Measurements from ENCODE around the gene ZNF454. TPM values are rescaled to one million over a fixed set of nuclear protein-coding genes. Genes with fewer than 3 reads are reported as not detected.

Gene ZNF454
- total RNA-seq, 6 donors from 2014 or later: 0.83 to 7.3 (median 2.1) TPM

DNA sequence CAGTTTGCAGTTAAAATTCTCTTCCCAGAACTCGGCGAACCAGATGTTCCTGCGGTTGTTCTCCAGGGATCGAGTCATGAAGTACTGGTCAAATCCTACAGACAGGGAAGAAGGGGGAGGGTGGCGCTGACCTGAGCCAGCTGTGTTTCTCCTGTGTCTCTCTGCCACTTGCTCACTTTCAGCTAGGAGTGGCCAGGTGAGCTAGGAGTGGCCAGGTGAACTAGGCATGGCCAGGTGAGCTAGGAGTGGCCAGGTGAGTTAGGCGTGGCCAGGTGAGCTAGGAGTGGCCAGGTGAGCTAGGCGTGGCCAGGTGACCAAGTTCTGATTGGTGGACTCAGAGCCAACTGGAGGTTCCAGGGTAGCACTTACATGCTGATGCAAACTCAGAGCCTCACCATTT lies 48.3 kb downstream of the ZNF454 start:
- Histone ChIP-seq H3K27me3 (peaks cover 0 to 1% (median 0%) of the 10 kb centered on the region in 4 donors), H3K4me3 (no peak overlapping the region), H3K4me1 (peaks cover 0 to 5% (median 0%) of the 10 kb centered on the region in 4 donors), H3K9me3 (peaks cover 12 to 58% (median 44%) of the 10 kb centered on the region in 4 donors), H3K36me3 (no peaks in the 10 kb centered on the region), H3K27ac (no peak overlapping the region)
- ATAC-seq (ENCODE audit: low FRiP score in 2 of 2) (no peak), DNase-seq (no peak)
- WGBS, 2 donors: 93 to 94% methylated on average over 6 to 7 of the region's 7 CpGs
- TF ChIP-seq POLR2A (IDR thresholded peaks at IDR 0.05): no peak
- no peak for TF ChIP-seq EP300 (IDR thresholded peaks at IDR 0.05)
- TF ChIP-seq, protein P1, sequence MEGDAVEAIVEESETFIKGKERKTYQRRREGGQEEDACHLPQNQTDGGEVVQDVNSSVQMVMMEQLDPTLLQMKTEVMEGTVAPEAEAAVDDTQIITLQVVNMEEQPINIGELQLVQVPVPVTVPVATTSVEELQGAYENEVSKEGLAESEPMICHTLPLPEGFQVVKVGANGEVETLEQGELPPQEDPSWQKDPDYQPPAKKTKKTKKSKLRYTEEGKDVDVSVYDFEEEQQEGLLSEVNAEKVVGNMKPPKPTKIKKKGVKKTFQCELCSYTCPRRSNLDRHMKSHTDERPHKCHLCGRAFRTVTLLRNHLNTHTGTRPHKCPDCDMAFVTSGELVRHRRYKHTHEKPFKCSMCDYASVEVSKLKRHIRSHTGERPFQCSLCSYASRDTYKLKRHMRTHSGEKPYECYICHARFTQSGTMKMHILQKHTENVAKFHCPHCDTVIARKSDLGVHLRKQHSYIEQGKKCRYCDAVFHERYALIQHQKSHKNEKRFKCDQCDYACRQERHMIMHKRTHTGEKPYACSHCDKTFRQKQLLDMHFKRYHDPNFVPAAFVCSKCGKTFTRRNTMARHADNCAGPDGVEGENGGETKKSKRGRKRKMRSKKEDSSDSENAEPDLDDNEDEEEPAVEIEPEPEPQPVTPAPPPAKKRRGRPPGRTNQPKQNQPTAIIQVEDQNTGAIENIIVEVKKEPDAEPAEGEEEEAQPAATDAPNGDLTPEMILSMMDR (IDR thresholded peaks at IDR 0.05): no peak
- no peak for TF ChIP-seq POLR2AphosphoS5 (IDR thresholded peaks at IDR 0.05)

- Histone ChIP-seq H3K27ac (no peak overlapping the region), H3K36me3 (no peaks in the 10 kb centered on the region), H3K9me3 (peaks cover 7 to 50% (median 34%) of the 10 kb centered on the region in 4 donors), H3K27me3 (peaks cover 0 to 11% (median 0%) of the 10 kb centered on the region in 4 donors), H3K4me1 (peaks cover 0 to 13% (median 0%) of the 10 kb centered on the region in 4 donors), H3K4me3 (no peak overlapping the region)
- ATAC-seq (ENCODE audit: low FRiP score in 2 of 2) (no peak), DNase-seq (peak in 1 of 2 donors; percentile 55)
- 88 to 91% methylated on average over 5 to 12 of the region's 12 CpGs for WGBS, 2 donors
- TF ChIP-seq EP300 (IDR thresholded peaks at IDR 0.05) (no peak), POLR2AphosphoS5 (IDR thresholded peaks at IDR 0.05) (no peak), POLR2A (IDR thresholded peaks at IDR 0.05) (no peak)
- TF ChIP-seq, protein P1 (IDR thresholded peaks at IDR 0.05): no peak
Observed at GRCh38 chr5:178990491-178990890, 49.5 kb downstream of the ZNF454 start.

DNA sequence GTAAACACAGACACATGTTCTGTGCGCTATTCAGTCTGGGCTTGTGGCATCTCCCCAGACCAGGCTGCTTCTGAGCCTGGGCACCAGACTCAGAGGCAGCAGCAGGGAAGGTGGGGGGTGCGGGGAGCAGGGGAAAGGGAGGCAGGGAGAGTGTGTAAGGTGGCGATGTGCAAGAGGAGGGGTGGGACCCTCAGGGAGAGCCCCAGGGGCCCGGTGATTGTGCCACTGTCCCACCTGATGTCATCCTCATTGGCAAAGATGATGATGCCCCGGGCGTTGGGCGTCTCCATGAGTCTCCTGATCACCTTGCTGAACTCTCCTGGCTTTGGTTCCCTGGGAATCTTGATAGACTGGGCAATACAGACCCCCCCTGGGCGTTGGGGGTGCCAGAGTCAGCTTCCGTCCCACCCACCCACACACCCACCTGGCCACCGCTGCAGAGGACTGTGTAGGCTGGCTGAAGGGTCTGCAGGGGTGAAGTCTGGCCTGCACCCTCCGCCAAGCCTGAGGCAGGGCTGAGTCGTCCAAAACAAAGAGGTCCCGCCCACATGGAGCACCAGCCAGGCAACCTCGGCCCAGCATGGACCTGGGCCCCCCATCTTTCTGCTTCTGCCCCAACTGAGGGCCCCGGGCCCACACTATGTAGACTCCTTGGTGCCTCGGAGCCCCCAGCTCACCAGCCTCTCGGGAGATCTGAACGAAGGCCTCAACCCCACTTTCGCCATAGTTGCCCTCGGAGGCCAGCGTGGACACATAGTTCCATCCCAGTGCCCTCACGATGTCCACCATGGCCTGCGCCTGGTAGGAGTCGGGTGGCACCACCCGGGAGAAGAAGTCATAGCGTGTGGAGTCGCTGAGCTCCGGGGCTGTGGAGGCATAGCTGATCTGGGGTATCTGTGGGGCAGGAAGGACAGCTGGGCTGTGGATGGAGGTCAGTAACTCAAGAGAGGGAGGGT lies 50.5 kb downstream of the ZNF454 start:
- Histone ChIP-seq H3K27me3 (peaks cover 0 to 11% (median 0%) of the 10 kb centered on the region in 4 donors), H3K4me1 (peaks cover 0 to 13% (median 0%) of the 10 kb centered on the region in 4 donors), H3K27ac (no peak overlapping the region), H3K4me3 (no peak overlapping the region), H3K36me3 (no peaks in the 10 kb centered on the region), H3K9me3 (peaks cover 5 to 40% (median 26%) of the 10 kb centered on the region in 4 donors)
- ATAC-seq (ENCODE audit: low FRiP score in 2 of 2): no peak
- DNase-seq: peak in 1 of 2 donors; percentile 44
- TF ChIP-seq EP300 (IDR thresholded peaks at IDR 0.05) (no peak), POLR2A (IDR thresholded peaks at IDR 0.05) (no peak), POLR2AphosphoS5 (IDR thresholded peaks at IDR 0.05) (no peak)
- TF ChIP-seq, protein P1 (IDR thresholded peaks at IDR 0.05): no peak
- 89 to 91% methylated on average over 14 to 28 of the region's 28 CpGs for WGBS, 2 donors

GRCh38 chr5:178992291-178992895 lies 51.4 kb downstream of the ZNF454 start:
- Histone ChIP-seq H3K27ac (no peak overlapping the region), H3K27me3 (peaks cover 0 to 11% (median 0%) of the 10 kb centered on the region in 4 donors), H3K4me1 (peaks cover 0 to 13% (median 0%) of the 10 kb centered on the region in 4 donors), H3K9me3 (peaks cover 0 to 31% (median 19%) of the 10 kb centered on the region in 4 donors), H3K4me3 (no peak overlapping the region), H3K36me3 (no peaks in the 10 kb centered on the region)
- DNase-seq: peak in 1 of 2 donors; percentile 6
- 62 to 68% methylated on average over 7 to 9 of the region's 9 CpGs for WGBS, 2 donors
- no peak for ATAC-seq (ENCODE audit: low FRiP score in 2 of 2)
- TF ChIP-seq POLR2A (IDR thresholded peaks at IDR 0.05) (no peak), EP300 (IDR thresholded peaks at IDR 0.05) (no peak), POLR2AphosphoS5 (IDR thresholded peaks at IDR 0.05) (no peak)
- TF ChIP-seq, protein P1 (IDR thresholded peaks at IDR 0.05): no peak
